H1 (cell line): Measurements from ENCODE around the gene KCNMA1. TPM values are rescaled to one million over a fixed set of nuclear protein-coding genes. Genes with fewer than 3 reads are reported as not detected.

ENCODE experiments used
- CTCF ChIA-PET: fragments of 300-600 bp; sonication (Branson Sonifier 250); formaldehyde crosslinking; loops from one replicate; lab custom pipeline; 2021; ENCODE audit not compliant: partially characterized antibody; lab: Charles Lee
- POLR2A ChIA-PET: fragments of 300-600 bp; sonication (Branson Sonifier 250); formaldehyde crosslinking; loops from one replicate; lab custom pipeline; 2021; ENCODE audit warnings: inconsistent platforms; ENCODE audit not compliant: partially characterized antibody; lab: Charles Lee
- DNase-seq, 2 experiments: peaks; one replicate each; pipeline versions ENCODE4 v3.0.0 to v3.0.0-alpha.2; 2010 to 2022; ENCODE audit warnings: low spot score in 2 of 2, low read depth in 1 of 2, mixed read lengths in 1 of 2
- FAIRE-seq: peaks from 2 replicates; lab custom pipeline; 2011; peaks lifted over from hg19 to GRCh38; lab: Jason Lieb, UNC
- H2AFZ ChIP-seq: 2 replicates; pipeline ENCODE4 v1.8.1; 2012; ENCODE audit warnings: low read length, inconsistent platforms
- H2AK5ac ChIP-seq: 2 replicates; pipeline ENCODE4 v1.6.1; 2013; ENCODE audit warnings: low read depth, low read length
- H2BK120ac ChIP-seq: replicated peaks from 2 replicates; pipeline ENCODE3; 2013; ENCODE audit warnings: low read depth, low read length, inconsistent platforms
- H2BK12ac ChIP-seq: 2 replicates; pipeline ENCODE4 v1.6.1; 2013; ENCODE audit warnings: low read depth, low read length
- H2BK15ac ChIP-seq: 2 replicates; pipeline ENCODE4 v1.6.1; 2013; ENCODE audit warnings: low read length
- H2BK20ac ChIP-seq: 2 replicates; pipeline ENCODE4 v1.6.1; 2013; ENCODE audit warnings: low read length
- H2BK5ac ChIP-seq: 2 replicates; pipeline ENCODE4 v1.6.1; 2013; ENCODE audit warnings: low read depth, low read length
- H3K14ac ChIP-seq: 2 replicates; pipeline ENCODE4 v1.6.1; 2013; ENCODE audit warnings: inconsistent platforms; ENCODE audit not compliant: insufficient read length
- H3K18ac ChIP-seq: 2 replicates; pipeline ENCODE4 v1.6.1; 2013; ENCODE audit warnings: low read length; ENCODE audit errors: extremely low read depth
- H3K23ac ChIP-seq: 2 replicates; pipeline ENCODE4 v1.6.1; 2013; ENCODE audit warnings: inconsistent platforms; ENCODE audit not compliant: insufficient read length
- H3K23me2 ChIP-seq: 2 replicates; pipeline ENCODE4 v1.6.1; 2013; ENCODE audit warnings: low read depth, low read length
- H3K27ac ChIP-seq: 2 replicates; pipeline ENCODE4 v1.6.1; 2011; ENCODE audit warnings: low read depth, low read length, inconsistent platforms
- H3K27me3 ChIP-seq, 4 experiments: replicated peaks in 1 of 4; 1 replicate in 1 of 4; 2 replicates in 3 of 4; pipeline versions ENCODE4 v1.6.1 to v1.8.1; 2011 to 2013; ENCODE audit warnings: low read length in 3 of 4, mild to moderate bottlenecking in 3 of 4, inconsistent platforms in 2 of 4, mixed read lengths in 2 of 4, moderate library complexity in 1 of 4; ENCODE audit not compliant: control insufficient read depth in 3 of 4, insufficient read depth in 3 of 4; ENCODE audit errors: extremely low read depth in 1 of 4
- H3K36me3 ChIP-seq, 4 experiments: 2 replicates each; pipeline versions ENCODE4 v1.6.1 to v1.8.1; 2011 to 2013; ENCODE audit warnings: mild to moderate bottlenecking in 4 of 4, low read length in 3 of 4, moderate library complexity in 2 of 4, control low read depth in 1 of 4, inconsistent platforms in 1 of 4; ENCODE audit not compliant: insufficient read depth in 4 of 4, control insufficient read depth in 2 of 4
- H3K4ac ChIP-seq: replicated peaks from 2 replicates; pipeline ENCODE3; 2013; ENCODE audit warnings: low read length, low read depth, mixed read lengths, inconsistent platforms; ENCODE audit not compliant: insufficient read length
- H3K4me1 ChIP-seq, 4 experiments: replicated peaks in 1 of 4; 1 replicate in 1 of 4; 2 replicates in 3 of 4; pipeline versions ENCODE4 v1.6.1 to v1.8.1; 2011 to 2013; ENCODE audit warnings: low read length in 3 of 4, inconsistent platforms in 2 of 4, mixed read lengths in 1 of 4; ENCODE audit not compliant: insufficient read depth in 4 of 4, control insufficient read depth in 3 of 4
- H3K4me2 ChIP-seq, 2 experiments: 2 replicates each; pipeline versions ENCODE4 v1.6.1 to v1.8.1; 2011 to 2013; ENCODE audit warnings: low read depth in 2 of 2, low read length in 2 of 2, control low read depth in 1 of 2, inconsistent platforms in 1 of 2, mild to moderate bottlenecking in 1 of 2; ENCODE audit not compliant: insufficient read depth in 1 of 2
- H3K4me3 ChIP-seq, 4 experiments: fragments of 200-600, 300-600 bp in 1 of 4; sonication (generic), shearing (Covaris generic), sonication (Bioruptor Twin) in 1 of 4; 2 replicates each; pipeline versions ENCODE4 v1.5.1 to v1.8.1; 2011 to 2016; ENCODE audit warnings: low read length in 4 of 4, low read depth in 3 of 4, control low read depth in 2 of 4, inconsistent platforms in 2 of 4, mild to moderate bottlenecking in 2 of 4, mixed read lengths in 1 of 4, moderate library complexity in 1 of 4; ENCODE audit not compliant: insufficient read depth in 2 of 4; ENCODE audit errors: extremely low read depth in 1 of 4
- H3K56ac ChIP-seq: replicated peaks from 2 replicates; pipeline ENCODE3; 2013; ENCODE audit warnings: low read depth, mild to moderate bottlenecking, mixed read lengths, low read length, inconsistent platforms; ENCODE audit not compliant: insufficient read length
- H3K79me1 ChIP-seq: 2 replicates; pipeline ENCODE4 v1.6.1; 2013; ENCODE audit warnings: low read depth, low read length, control low read depth
- H3K79me2 ChIP-seq, 2 experiments: 2 replicates each; pipeline versions ENCODE4 v1.6.1 to v1.8.1; 2012 to 2013; ENCODE audit warnings: low read length in 2 of 2, mild to moderate bottlenecking in 2 of 2, inconsistent platforms in 1 of 2; ENCODE audit not compliant: insufficient read depth in 2 of 2, control insufficient read depth in 1 of 2
- H3K9ac ChIP-seq, 4 experiments: replicated peaks in 1 of 4; 1 replicate in 1 of 4; 2 replicates in 3 of 4; pipeline versions ENCODE4 v1.6.1 to v1.8.1; 2011 to 2013; ENCODE audit warnings: low read depth in 3 of 4, low read length in 3 of 4, control low read depth in 2 of 4, mild to moderate bottlenecking in 2 of 4, moderate library complexity in 2 of 4, inconsistent platforms in 1 of 4; ENCODE audit errors: extremely low read depth in 1 of 4
- H3K9me3 ChIP-seq, 2 experiments: 2 replicates each; pipeline versions ENCODE4 v1.6.1 to v1.8.1; 2012 to 2013; ENCODE audit warnings: mild to moderate bottlenecking in 2 of 2, moderate library complexity in 2 of 2, control low read depth in 1 of 2, inconsistent platforms in 1 of 2, low read depth in 1 of 2, low read length in 1 of 2, mixed read lengths in 1 of 2; ENCODE audit not compliant: insufficient read depth in 2 of 2
- H4K20me1 ChIP-seq, 2 experiments: replicated peaks in 1 of 2; 2 replicates each; pipeline versions ENCODE3 to v1.8.1; 2011 to 2013; ENCODE audit warnings: inconsistent platforms in 2 of 2, low read length in 2 of 2, mild to moderate bottlenecking in 1 of 2; ENCODE audit not compliant: insufficient read depth in 2 of 2, control insufficient read depth in 1 of 2
- H4K5ac ChIP-seq: 2 replicates; pipeline ENCODE4 v1.6.1; 2013; ENCODE audit warnings: low read length, low read depth, mixed read lengths, inconsistent platforms; ENCODE audit not compliant: insufficient read length
- H4K8ac ChIP-seq: 2 replicates; pipeline ENCODE4 v1.8.0; 2013; ENCODE audit warnings: mild to moderate bottlenecking, moderate library complexity, low read length, inconsistent platforms; ENCODE audit not compliant: insufficient read depth; ENCODE audit errors: extremely low read depth
- H4K91ac ChIP-seq: replicated peaks from 2 replicates; pipeline ENCODE3; 2013; ENCODE audit warnings: low read length, mixed read lengths, inconsistent platforms; ENCODE audit not compliant: insufficient read length
- BCL11A ChIP-seq, 2 experiments: IDR thresholded peaks; one replicate each; pipeline ENCODE4 v1.6.1; 2011; ENCODE audit warnings: low read depth in 2 of 2, low read length in 2 of 2, mild to moderate bottlenecking in 2 of 2
- CBX8 ChIP-seq: fragments of 300-800, 300-1000 bp; sonication (generic); IDR thresholded peaks from 2 replicates; pipeline ENCODE4 v1.7.1; 2016; ENCODE audit warnings: low read depth, low read length, borderline replicate concordance
- CREB1 ChIP-seq: IDR thresholded peaks from 2 replicates; pipeline ENCODE4 v1.6.1; 2012; ENCODE audit warnings: inconsistent platforms
- WGBS, 2 experiments: shearing (Covaris generic) in 1 of 2; methylation state at CpG; one replicate each; pipeline versions ENCODE4 v1.1.6 to v1.1.7; 2013 to 2015; ENCODE audit warnings: low lambda C conversion rate in 2 of 2, mixed read lengths in 2 of 2, inconsistent platforms in 1 of 2, low coverage in 1 of 2, missing lambda C conversion rate in 1 of 2; ENCODE audit not compliant: insufficient replicate concordance in 2 of 2, insufficient coverage in 1 of 2, insufficient read length in 1 of 2; ENCODE audit errors: extremely low coverage in 1 of 2, missing lambda C conversion rate in 1 of 2; 5-methylcytosine and 5-hydroxymethylcytosine counted together
- polyA plus RNA-seq, 7 experiments: library from polyadenylated mRNA; depleted of rRNA in 3 of 7; stranded (reverse) in 5 of 7; unstranded in 2 of 7; fragments of >200 nt in 5 of 7; fragments of 200-250 nt in 2 of 7; gene quantifications; 1 replicate in 5 of 7; 2 replicates in 1 of 7; 4 replicates in 1 of 7; pipeline versions ENCODE4 v1.2.1 to v1.2.3, GENCODE V29; 2011 to 2013; ENCODE audit warnings: missing spikeins in 2 of 7, mixed read lengths in 2 of 7
- total RNA-seq: library from RNA; stranded (reverse); fragmentation: NEBNext Ultra II Directional; extraction: Animal tissue kit (Norgen Biotek cat#: 25700); gene quantifications from 2 replicates; pipeline ENCODE4 v1.2.1, GENCODE V29; 2021

The KCNMA1 gene
- total and polyA plus RNA-seq, 2 of the 8 experiments (the other 6 are each of a cell fraction or from before 2014, with no cell fraction given) = 10.2 to 11.1 TPM

GRCh38 chr10:77080361-77081027 is 557.1 kb downstream of the KCNMA1 start:
- FAIRE-seq (no peak), DNase-seq (no peak)
- Histone ChIP-seq H3K36me3 (no peaks in the 10 kb centered on the region), H3K79me1 (no peaks in the 10 kb centered on the region), H4K5ac (no peak overlapping the region), H3K4me2 (peak overlapping the region in 1 of 2 experiments; percentile 56; a peak in 1 of 4 replicates), H2BK20ac (peak overlapping the region; percentile 9; the same call in 1 of the 2 replicates), H3K23me2 (no peaks in the 10 kb centered on the region), H3K4me1 (peaks cover 7 to 18% (median 13%) of the 10 kb centered on the region in 4 experiments), H3K9me3 (no peaks in the 10 kb centered on the region), H3K27me3 (no peaks in the 10 kb centered on the region), H2AK5ac (peak overlapping the region; percentile 40; the same call in 1 of the 2 replicates), H3K14ac (no peak overlapping the region), H3K4ac (peak overlapping the region; percentile 21), H2BK12ac (peak overlapping the region; percentile 44; the same call in 1 of the 2 replicates), H2BK5ac (peak overlapping the region; percentile 37; the same call in 1 of the 2 replicates), H2BK120ac (peak overlapping the region; percentile 51), H4K91ac (peak overlapping the region; percentile 28), H3K18ac (0 out of 2 replicates have a peak overlapping the region, but pooled peaks have one; percentile 34), H3K79me2 (no peaks in the 10 kb centered on the region), H4K20me1 (no peaks in the 10 kb centered on the region), H2BK15ac (no peak overlapping the region), H3K9ac (no peak overlapping the region; a peak in 1 of 7 replicates), H2AFZ (no peak overlapping the region), H4K8ac (no peak overlapping the region), H3K4me3 (no peak overlapping the region), H3K56ac (no peak overlapping the region), H3K23ac (no peak overlapping the region), H3K27ac (no peak overlapping the region)
- 90% methylated on average over 6 of the region's 6 CpGs; no CpG with 5 or more reads in 1 of the 2 experiments for WGBS, 2 experiments
- ChIA-PET CTCF (interaction anchor here (1.0 to 5.2 kb wide), 3 partner anchors 9 to 42 kb away, joined by 3 to 25 read pairs (median 7); no protein-coding TSS in a partner anchor), POLR2A (no interaction called here)
- TF ChIP-seq CBX8 = no peak
- TF ChIP-seq BCL11A (IDR thresholded peaks at IDR 0.05; ENCODE audit: low read depth in 2 of 2, low read length in 2 of 2) = no peak
- TF ChIP-seq CREB1 = no peak
